Measurements from ENCODE around the gene GFI1. TPM values are rescaled to one million over a fixed set of nuclear protein-coding genes. Genes with fewer than 3 reads are reported as not detected.
A peak's percentile ranks its signal among the peaks of the same experiment; 100 is the strongest.

GFI1 gene
- total and polyA plus RNA-seq, 2 donors (not counting 3 experiments of a cell fraction or from before 2014, with no cell fraction given): 0.11 to 0.22 TPM

DNA sequence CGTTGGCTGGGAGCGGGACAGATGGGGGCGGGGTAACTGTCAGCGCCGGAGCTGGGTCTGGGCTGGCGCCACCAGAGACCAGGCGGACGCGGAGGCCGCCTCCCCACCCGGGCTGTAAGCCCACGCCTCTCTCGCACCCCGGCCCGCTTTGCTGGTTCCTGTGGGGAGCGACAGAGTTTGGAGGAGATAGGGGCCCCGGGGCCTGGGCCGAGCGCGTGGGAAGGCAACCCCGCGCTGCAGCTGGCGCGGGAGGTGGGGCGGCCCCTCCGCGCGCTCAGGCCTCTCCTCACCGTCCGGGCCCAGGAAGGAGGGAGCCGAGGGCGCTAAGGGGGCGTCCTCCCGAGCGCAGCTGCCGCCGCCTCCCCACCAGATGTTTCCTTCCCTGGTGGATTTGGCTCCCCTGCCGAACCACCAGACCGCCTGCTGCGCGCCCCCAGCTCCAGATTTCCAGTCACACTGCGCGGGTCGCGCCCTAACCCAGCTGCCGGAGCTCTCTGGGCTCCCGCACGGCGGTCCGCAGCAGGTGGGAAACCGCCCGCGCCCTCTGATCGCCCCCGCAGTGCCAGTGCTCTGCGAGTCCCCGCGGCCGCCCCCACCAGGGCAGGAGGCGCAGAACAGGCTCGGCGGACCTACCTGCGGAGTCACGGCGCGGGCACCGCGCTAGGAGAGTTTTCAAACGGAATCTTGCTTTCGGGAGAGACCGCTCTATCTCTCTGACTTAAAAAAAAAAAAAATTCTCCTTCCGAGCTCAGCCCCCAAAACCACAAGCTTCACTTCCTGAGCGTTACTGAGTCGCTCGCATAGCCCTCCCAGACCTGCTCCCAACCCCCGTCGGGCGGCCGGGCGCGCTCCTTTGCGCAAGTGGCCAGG, 1.1 kb downstream of the GFI1 start:
- dilution Hi-C loops (cut with MboI; ENCODE audit: extremely low pct_ligation_motif_present, low sequenced_read_pairs): no loop called here
- intact Hi-C loops (cut with micrococcal nuclease): no loop called here
- Histone ChIP-seq H3K4me3 (replicated peaks in 1 of 3; ENCODE audit: insufficient read depth in 1 of 3, low read depth in 1 of 3, low read length in 3 of 3) (peak overlapping the region; percentile 25 to 87 (median 47)), H3K79me2 (ENCODE audit: control insufficient read depth, insufficient read depth, low read length) (no peaks in the 10 kb centered on the region), H4K20me1 (replicated peaks; ENCODE audit: control insufficient read depth, extremely low read depth, insufficient read depth, low read length) (no peaks in the 10 kb centered on the region), H3K27me3 (ENCODE audit: control insufficient read depth in 2 of 2, insufficient read depth in 2 of 2, low read length in 2 of 2) (peaks cover 58 to 85% of the 10 kb centered on the region in 2 experiments), H2AFZ (ENCODE audit: low read depth, low read length) (peak overlapping the region; percentile 70), H3K9ac (replicated peaks; ENCODE audit: extremely low read depth, insufficient read depth, low read length) (no peak overlapping the region), H3K36me3 (ENCODE audit: control insufficient read depth in 2 of 2, extremely low read depth in 1 of 2, insufficient read depth in 2 of 2, low read length in 2 of 2) (no peaks in the 10 kb centered on the region), H3K9me1 (replicated peaks; ENCODE audit: control insufficient read depth, extremely low read depth, insufficient read depth, low read length) (no peaks in the 10 kb centered on the region), H3K27ac (ENCODE audit: insufficient read depth, low read depth, low read length) (no peak overlapping the region), H3K9me3 (replicated peaks; ENCODE audit: control insufficient read depth, insufficient read depth, low read length) (no peaks in the 10 kb centered on the region), H3K4me2 (ENCODE audit: insufficient read depth, low read length) (peak overlapping the region; percentile 80), H3K4me1 (ENCODE audit: control insufficient read depth, extremely low read depth, insufficient read depth, low read length) (peaks cover 55% of the 10 kb centered on the region)
- no TSS peak for BruUV-seq (replicated peaks)
- ChIA-PET POLR2A (no interaction called here), CTCF (interaction anchor here (1.0 to 2.1 kb wide), 2 partner anchors 168 to 175 kb away, joined by 3 to 9 read pairs (median 5); no protein-coding TSS in a partner anchor)
- TF ChIP-seq, protein P1, sequence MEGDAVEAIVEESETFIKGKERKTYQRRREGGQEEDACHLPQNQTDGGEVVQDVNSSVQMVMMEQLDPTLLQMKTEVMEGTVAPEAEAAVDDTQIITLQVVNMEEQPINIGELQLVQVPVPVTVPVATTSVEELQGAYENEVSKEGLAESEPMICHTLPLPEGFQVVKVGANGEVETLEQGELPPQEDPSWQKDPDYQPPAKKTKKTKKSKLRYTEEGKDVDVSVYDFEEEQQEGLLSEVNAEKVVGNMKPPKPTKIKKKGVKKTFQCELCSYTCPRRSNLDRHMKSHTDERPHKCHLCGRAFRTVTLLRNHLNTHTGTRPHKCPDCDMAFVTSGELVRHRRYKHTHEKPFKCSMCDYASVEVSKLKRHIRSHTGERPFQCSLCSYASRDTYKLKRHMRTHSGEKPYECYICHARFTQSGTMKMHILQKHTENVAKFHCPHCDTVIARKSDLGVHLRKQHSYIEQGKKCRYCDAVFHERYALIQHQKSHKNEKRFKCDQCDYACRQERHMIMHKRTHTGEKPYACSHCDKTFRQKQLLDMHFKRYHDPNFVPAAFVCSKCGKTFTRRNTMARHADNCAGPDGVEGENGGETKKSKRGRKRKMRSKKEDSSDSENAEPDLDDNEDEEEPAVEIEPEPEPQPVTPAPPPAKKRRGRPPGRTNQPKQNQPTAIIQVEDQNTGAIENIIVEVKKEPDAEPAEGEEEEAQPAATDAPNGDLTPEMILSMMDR (IDR thresholded peaks at IDR 0.05; ENCODE audit: extremely low read depth in 1 of 2, insufficient read depth in 1 of 2, low read depth in 1 of 2, low read length in 2 of 2): peak in 1 of 2 donors; percentile 31
- TF ChIP-seq EZH2 (IDR thresholded peaks at IDR 0.05; ENCODE audit: borderline replicate concordance, low read depth, low read length, severe bottlenecking) (peak; percentile 32), FOS (IDR thresholded peaks at IDR 0.05; ENCODE audit: borderline replicate concordance, insufficient read depth, low read length) (no peak), MYC (IDR thresholded peaks at IDR 0.05; ENCODE audit: low read depth, low read length) (no peak)
- FAIRE-seq: no peak
- DNase-seq (ENCODE audit: low read depth, low spot score): peak; percentile 20
